Thyroid gland (tissue), 4 donors: Measurements from ENCODE around the gene FOXF1.

Experiments
- CTCF ChIP-seq, 6 experiments: fragments of 200-600 bp in 3 of 6; fragments of 450-650 bp in 3 of 6; sonication (generic) in 3 of 6; IDR thresholded peaks; one replicate each; pipeline ENCODE4 v1.5.1; 2016 to 2019; ENCODE audit warnings: antibody characterized with exemption in 6 of 6, mild to moderate bottlenecking in 2 of 6, inconsistent platforms in 1 of 6, moderate library complexity in 1 of 6
- POLR2A ChIP-seq, 2 donors: fragments of 450-650 bp; IDR thresholded peaks; one replicate each; pipeline ENCODE4 v1.6.1; 2017; ENCODE audit warnings: antibody characterized with exemption in 2 of 2, mild to moderate bottlenecking in 2 of 2, moderate library complexity in 1 of 2

DNA sequence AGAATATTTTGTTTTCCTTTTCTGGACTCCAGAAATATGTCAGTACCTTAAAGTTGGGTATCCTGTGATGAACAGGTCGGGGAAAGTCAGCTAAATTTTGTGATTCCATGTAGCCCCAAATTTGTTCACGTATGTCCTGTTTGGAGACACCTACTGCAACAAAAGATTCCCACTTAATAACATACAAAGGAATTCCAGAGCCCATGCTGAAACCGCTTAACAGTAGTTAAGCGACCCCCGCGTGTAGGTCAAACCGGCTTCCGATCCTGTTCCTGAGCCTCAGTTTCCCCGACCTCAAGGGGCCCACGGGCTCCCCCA is 44.2 kb downstream of the FOXF1 start:
- TF ChIP-seq CTCF (IDR thresholded peaks at IDR 0.05) (no peak), POLR2A (IDR thresholded peaks at IDR 0.05) (no peak)
